Measurements from ENCODE around the gene EYS. TPM values are rescaled to one million over a fixed set of nuclear protein-coding genes. Genes with fewer than 3 reads are reported as not detected.

EYS gene
- total RNA-seq, 1 experiment from 2014 or later = not detected

- BruUV-seq (replicated peaks) = no TSS peak
- CTCF ChIA-PET = no interaction called here
- intact Hi-C loops (cut with micrococcal nuclease) = no loop called here
These were observed 1692.4 kb downstream of the EYS start for GRCh38 chr6:64014595-64014994.

More at GRCh38 chr6:64014595-64014994, 1692.4 kb downstream of the EYS start:
- RAD21 ChIA-PET (ENCODE audit: low non-redundant PET in 1 of 2, low total read pairs in 2 of 2, uncharacterized antibody in 2 of 2, unreplicated experiment in 2 of 2) = no interaction called here
- Histone ChIP-seq H3K36me3 (ENCODE audit: control insufficient read depth in 1 of 2, insufficient read depth in 2 of 2, low read length in 2 of 2) (no peaks in the 10 kb centered on the region), H3K9ac (ENCODE audit: low read length) (no peak overlapping the region), H3K9me2 (ENCODE audit: insufficient read depth) (no peaks in the 10 kb centered on the region), H3K4me3 (replicated peaks in 1 of 2; ENCODE audit: low read depth in 1 of 2, low read length in 2 of 2) (no peak overlapping the region), H3K4me1 (ENCODE audit: control insufficient read depth in 1 of 2, insufficient read depth in 2 of 2, low read length in 2 of 2) (no peaks in the 10 kb centered on the region), H3K27ac (ENCODE audit: low read depth, low read length) (no peak overlapping the region), H2AFZ (ENCODE audit: low read depth, low read length, poor library complexity, severe bottlenecking) (no peak overlapping the region), H4K20me1 (ENCODE audit: insufficient read depth) (no peaks in the 10 kb centered on the region), H3K27me3 (ENCODE audit: insufficient read depth, low read length) (no peaks in the 10 kb centered on the region), H3K79me2 (ENCODE audit: insufficient read depth, low read length) (no peaks in the 10 kb centered on the region), H3K9me3 (ENCODE audit: control insufficient read depth in 1 of 2, insufficient read depth in 1 of 2, low read depth in 1 of 2, low read length in 2 of 2) (peaks cover 0 to 5% of the 10 kb centered on the region in 2 experiments; a peak in 1 of 4 replicates), H3K4me2 (ENCODE audit: low read length) (no peak overlapping the region)
- TF ChIP-seq POLR2AphosphoS5 (IDR thresholded peaks at IDR 0.05; ENCODE audit: low read depth, low read length) (no peak), FOSL1 (IDR thresholded peaks at IDR 0.05; ENCODE audit: low read depth) (no peak), RAD21 (IDR thresholded peaks at IDR 0.05; ENCODE audit: low read depth) (no peak), CTCF (IDR thresholded peaks at IDR 0.05 in 2 of 3, conservative IDR thresholded peaks at IDR 0.05 in 1 of 3; ENCODE audit: borderline replicate concordance in 1 of 3, insufficient read depth in 1 of 3, low read depth in 2 of 3, low read length in 2 of 3) (no peak), POLR2A (IDR thresholded peaks at IDR 0.05; ENCODE audit: borderline replicate concordance, extremely low read depth, insufficient read depth, insufficient read length) (no peak), CBX3 (IDR thresholded peaks at IDR 0.05; ENCODE audit: low read depth) (no peak), ZNF274 (IDR thresholded peaks at IDR 0.05; ENCODE audit: low read depth, low read length) (no peak)
- ATAC-seq (no peak), DNase-seq (ENCODE audit: low read depth, low spot score) (no peak)
- POLR2A ChIA-PET = no interaction called here
